ENCODE measurements around the gene AK5.

GRCh38 chr1:77506771-77507170, 225.0 kb downstream of the AK5 start:
- TF ChIP-seq, protein P1, sequence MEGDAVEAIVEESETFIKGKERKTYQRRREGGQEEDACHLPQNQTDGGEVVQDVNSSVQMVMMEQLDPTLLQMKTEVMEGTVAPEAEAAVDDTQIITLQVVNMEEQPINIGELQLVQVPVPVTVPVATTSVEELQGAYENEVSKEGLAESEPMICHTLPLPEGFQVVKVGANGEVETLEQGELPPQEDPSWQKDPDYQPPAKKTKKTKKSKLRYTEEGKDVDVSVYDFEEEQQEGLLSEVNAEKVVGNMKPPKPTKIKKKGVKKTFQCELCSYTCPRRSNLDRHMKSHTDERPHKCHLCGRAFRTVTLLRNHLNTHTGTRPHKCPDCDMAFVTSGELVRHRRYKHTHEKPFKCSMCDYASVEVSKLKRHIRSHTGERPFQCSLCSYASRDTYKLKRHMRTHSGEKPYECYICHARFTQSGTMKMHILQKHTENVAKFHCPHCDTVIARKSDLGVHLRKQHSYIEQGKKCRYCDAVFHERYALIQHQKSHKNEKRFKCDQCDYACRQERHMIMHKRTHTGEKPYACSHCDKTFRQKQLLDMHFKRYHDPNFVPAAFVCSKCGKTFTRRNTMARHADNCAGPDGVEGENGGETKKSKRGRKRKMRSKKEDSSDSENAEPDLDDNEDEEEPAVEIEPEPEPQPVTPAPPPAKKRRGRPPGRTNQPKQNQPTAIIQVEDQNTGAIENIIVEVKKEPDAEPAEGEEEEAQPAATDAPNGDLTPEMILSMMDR (IDR thresholded peaks at IDR 0.05): no peak
- no peak for TF ChIP-seq POLR2A (IDR thresholded peaks at IDR 0.05)
- no peak for TF ChIP-seq EP300 (IDR thresholded peaks at IDR 0.05)
- TF ChIP-seq POLR2AphosphoS5 (IDR thresholded peaks at IDR 0.05): no peak
